GM18907 (cell line): ENCODE measurements around the gene OR4D2.
"Not testable (repeated sequence)": the region's sequence is repeated elsewhere in the genome, so short reads cannot be mapped to it uniquely, and the experiment has no call there.

Source experiments
- ATAC-seq: cut with Tn5 transposase; IDR thresholded peaks from one replicate; pipeline ENCODE4 v1.9.1; 2021; ENCODE audit warnings: mild to moderate bottlenecking, moderate library complexity; ENCODE audit not compliant: unreplicated experiment

The OR4D2 gene

GRCh38 chr17:58166682-58167081 is at the start of gene OR4D2:
OR4D2 (plus strand) TSS chr17:58166982; CDS start chr17:58169656, 2,674 bp downstream.
- no peak for ATAC-seq

- no peak for ATAC-seq
Observed at GRCh38 chr17:58117382-58117781, 49.4 kb upstream of the OR4D2 start.

GRCh38 chr17:58119491-58119890 is 47.3 kb upstream of the OR4D2 start:
- ATAC-seq = no peak

- ATAC-seq = no peak
Observed at GRCh38 chr17:58120195-58120822, 46.5 kb upstream of the OR4D2 start.

- no peak for ATAC-seq
Observed at GRCh38 chr17:58121925-58122324, 44.9 kb upstream of the OR4D2 start.

GRCh38 chr17:58127846-58128245 is 38.9 kb upstream of the OR4D2 start:
- no peak for ATAC-seq

GRCh38 chr17:58132697-58133096 is 34.1 kb upstream of the OR4D2 start:
- not testable (repeated sequence) for ATAC-seq

- no peak for ATAC-seq
Observed at GRCh38 chr17:58136669-58137279, 30.0 kb upstream of the OR4D2 start.

- no peak for ATAC-seq
Observed at GRCh38 chr17:58141505-58141904, 25.3 kb upstream of the OR4D2 start.

GRCh38 chr17:58143335-58143734 is 23.4 kb upstream of the OR4D2 start:
- not testable (repeated sequence) for ATAC-seq

GRCh38 chr17:58144801-58145200 is 22.0 kb upstream of the OR4D2 start:
- no peak for ATAC-seq

- no peak for ATAC-seq
Observed at GRCh38 chr17:58147930-58148434, 18.8 kb upstream of the OR4D2 start, which contains the start of gene OR4D1. OR4D1 (plus strand) TSS chr17:58148384; CDS start chr17:58155154, 6,770 bp downstream.

GRCh38 chr17:58148609-58149008 is 18.2 kb upstream of the OR4D2 start:
- no peak for ATAC-seq

GRCh38 chr17:58150394-58150793 is 16.4 kb upstream of the OR4D2 start:
- no peak for ATAC-seq

- no peak for ATAC-seq
Observed at GRCh38 chr17:58153046-58153445, 13.7 kb upstream of the OR4D2 start.

- no peak for ATAC-seq
Observed at GRCh38 chr17:58153671-58154070, 13.1 kb upstream of the OR4D2 start.

- ATAC-seq = no peak
Observed at GRCh38 chr17:58156839-58157803, 9.7 kb upstream of the OR4D2 start.

- ATAC-seq = no peak
Observed at GRCh38 chr17:58158181-58158580, 8.6 kb upstream of the OR4D2 start.

GRCh38 chr17:58161566-58161965 is 5.2 kb upstream of the OR4D2 start:
- ATAC-seq = no peak

GRCh38 chr17:58165981-58166380 is 801 bp upstream of the OR4D2 start:
- ATAC-seq = no peak

GRCh38 chr17:58170622-58171021 is 3.8 kb downstream of the OR4D2 start:
- ATAC-seq = no peak
